C4-2B (cell line): Measurements from ENCODE around the gene REXO1.

ENCODE experiments used
- H3K27ac ChIP-seq: fragments of 450-650 bp; 2 replicates; pipeline ENCODE4 v1.5.1; 2017
- ZFX ChIP-seq: fragments of 450-650 bp; IDR thresholded peaks from 2 replicates; pipeline ENCODE4 v1.6.1; 2017
- TF ChIP-seq, protein P1 (sequence below): fragments of 450-650 bp; conservative IDR thresholded peaks from 2 replicates; pipeline ENCODE4 v1.5.1; 2017; ENCODE audit warnings: mild to moderate bottlenecking

The REXO1 gene

DNA sequence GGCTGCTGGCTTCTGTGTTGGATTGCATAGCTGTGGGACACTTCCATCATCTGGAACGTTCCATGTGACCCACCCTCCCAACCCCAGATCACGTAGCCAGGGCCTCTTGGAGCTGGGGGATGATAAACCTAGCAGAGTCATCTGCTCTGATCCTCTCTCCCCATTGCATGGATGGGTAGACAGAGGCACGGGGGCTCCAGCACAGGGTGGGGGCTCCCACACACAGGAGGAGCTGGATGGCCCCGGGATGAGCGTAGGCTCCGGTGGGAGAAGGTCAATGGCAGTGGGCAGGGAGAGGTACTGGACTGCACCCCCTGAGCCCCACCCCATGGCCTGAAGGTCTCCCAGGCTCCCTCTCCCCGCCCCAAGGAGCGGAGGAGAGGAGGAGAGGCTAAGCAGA is 61.6 kb downstream of the REXO1 start:
- H3K27ac ChIP-seq = no peak overlapping the region
- TF ChIP-seq, protein P1, sequence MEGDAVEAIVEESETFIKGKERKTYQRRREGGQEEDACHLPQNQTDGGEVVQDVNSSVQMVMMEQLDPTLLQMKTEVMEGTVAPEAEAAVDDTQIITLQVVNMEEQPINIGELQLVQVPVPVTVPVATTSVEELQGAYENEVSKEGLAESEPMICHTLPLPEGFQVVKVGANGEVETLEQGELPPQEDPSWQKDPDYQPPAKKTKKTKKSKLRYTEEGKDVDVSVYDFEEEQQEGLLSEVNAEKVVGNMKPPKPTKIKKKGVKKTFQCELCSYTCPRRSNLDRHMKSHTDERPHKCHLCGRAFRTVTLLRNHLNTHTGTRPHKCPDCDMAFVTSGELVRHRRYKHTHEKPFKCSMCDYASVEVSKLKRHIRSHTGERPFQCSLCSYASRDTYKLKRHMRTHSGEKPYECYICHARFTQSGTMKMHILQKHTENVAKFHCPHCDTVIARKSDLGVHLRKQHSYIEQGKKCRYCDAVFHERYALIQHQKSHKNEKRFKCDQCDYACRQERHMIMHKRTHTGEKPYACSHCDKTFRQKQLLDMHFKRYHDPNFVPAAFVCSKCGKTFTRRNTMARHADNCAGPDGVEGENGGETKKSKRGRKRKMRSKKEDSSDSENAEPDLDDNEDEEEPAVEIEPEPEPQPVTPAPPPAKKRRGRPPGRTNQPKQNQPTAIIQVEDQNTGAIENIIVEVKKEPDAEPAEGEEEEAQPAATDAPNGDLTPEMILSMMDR = no peak
- no peak for TF ChIP-seq ZFX

DNA sequence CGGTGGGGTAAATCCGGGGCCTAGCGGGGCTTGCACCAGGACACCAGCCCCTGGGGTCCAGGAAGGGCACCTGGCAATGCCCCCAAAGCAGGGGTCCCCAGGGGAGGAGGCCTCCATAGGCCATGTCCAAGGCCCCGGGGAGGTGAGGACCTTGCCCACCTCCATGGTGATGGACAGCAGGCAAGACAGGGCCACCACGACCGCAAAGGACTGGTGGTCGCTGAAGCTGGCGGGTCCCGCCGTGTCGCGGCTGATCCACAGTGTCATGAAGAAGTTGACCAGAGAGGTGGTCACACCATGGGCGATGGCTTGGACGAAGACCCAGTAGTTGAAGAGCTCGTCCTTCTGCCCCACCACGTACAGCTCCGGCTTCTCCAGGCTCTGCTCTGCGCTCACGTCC is 63.0 kb downstream of the REXO1 start:
- TF ChIP-seq ZFX = no peak
- TF ChIP-seq, protein P1 = no peak
- H3K27ac ChIP-seq = no peak overlapping the region

DNA sequence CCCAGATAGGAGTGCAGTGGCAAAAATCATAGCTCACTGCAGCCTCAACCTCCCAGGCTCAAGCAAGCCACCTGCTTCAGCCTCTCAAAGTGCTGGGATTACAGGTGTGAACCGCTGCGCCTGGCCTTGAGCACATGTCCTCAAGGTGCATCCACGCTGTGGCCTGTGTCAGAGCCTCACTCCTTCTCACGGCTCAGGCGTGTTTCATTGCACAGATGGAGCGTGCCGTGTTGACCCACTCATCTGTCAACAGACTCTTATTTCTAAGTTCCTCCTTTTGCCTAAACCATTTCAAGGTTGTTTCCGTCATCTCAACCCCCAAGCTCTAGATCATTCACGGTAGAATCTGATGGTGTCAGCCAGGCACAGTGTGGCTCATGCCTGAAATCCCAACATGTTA is 64.4 kb downstream of the REXO1 start:
- H3K27ac ChIP-seq = no peak overlapping the region
- TF ChIP-seq ZFX = no peak

DNA sequence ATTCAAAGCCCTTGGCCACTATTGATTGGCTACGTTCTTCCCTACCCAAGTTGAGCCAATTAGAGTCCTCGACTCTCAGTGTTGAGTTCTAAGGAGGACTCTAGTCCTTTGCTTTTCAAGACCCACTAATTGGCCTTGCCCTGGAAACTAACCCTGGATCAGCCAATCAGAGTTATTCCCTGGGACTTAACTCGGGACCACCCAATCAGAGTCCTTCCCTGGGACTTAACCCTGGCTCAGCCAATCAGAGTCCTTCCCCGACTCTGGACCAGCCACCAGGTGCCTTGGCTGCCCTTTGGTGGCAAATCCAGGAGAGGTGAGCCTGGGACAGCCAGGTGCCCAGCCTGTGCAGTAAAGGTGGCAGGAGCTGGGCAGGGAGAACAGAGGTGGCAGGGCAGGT is 64.9 kb downstream of the REXO1 start:
- no peak for TF ChIP-seq ZFX
- TF ChIP-seq, protein P1 = no peak
- no peak overlapping the region for H3K27ac ChIP-seq

DNA sequence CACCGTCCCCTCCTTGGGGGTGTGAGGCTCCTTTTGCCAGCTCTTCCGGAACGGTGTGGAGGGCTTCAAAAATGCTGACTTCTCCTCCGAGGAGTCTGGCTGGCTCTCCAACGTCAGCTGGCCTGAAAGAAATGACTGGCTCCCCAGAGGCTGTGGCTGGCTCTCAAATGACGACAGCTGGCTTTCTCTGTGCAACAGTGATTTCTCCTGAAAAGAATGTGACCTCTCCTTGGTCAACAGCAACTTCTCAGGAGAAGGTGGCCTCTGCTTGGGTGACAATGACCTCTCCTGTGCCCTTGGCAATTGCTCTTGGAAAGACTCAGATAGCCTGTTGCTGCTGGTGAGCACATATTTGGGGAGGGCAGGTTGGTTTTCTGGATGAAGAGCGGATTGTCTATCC is 65.8 kb downstream of the REXO1 start:
- TF ChIP-seq, protein P1 = no peak
- TF ChIP-seq ZFX = no peak
- no peak overlapping the region for H3K27ac ChIP-seq

DNA sequence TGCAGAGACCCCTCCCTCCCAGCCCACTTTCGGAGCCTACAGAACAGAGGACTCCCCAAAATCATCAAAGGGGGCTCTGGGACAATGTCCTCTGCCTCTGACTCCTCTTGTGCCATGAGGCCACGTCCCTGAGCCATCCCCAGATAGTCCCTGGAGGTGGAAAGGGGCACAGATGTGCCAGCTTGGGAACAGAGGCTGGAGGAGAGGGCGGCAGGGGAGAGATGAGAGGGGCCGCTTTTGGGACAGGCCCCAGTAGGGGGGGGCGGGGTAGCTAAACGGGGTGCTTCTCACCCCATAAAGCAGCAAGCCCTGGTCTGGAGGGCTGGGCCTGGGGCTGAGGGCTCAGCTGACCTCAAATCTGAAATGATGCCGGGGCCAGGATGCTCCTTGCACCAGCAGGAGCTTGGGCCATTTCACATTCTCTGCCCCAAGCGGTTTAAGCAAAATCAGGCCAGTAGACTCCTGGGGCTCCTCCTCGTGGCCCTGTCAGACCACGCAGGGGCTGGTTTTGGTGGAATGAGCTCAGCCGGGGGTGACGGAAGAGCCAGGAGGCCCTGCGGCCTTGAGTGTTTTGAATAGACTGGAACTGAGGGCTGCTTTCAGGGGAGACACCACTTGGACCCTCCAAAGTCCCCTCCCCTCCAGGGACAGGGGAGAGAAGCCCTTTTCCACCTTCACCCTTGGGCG is 67.9 kb downstream of the REXO1 start:
- no peak overlapping the region for H3K27ac ChIP-seq
- TF ChIP-seq, protein P1 = no peak
- no peak for TF ChIP-seq ZFX

DNA sequence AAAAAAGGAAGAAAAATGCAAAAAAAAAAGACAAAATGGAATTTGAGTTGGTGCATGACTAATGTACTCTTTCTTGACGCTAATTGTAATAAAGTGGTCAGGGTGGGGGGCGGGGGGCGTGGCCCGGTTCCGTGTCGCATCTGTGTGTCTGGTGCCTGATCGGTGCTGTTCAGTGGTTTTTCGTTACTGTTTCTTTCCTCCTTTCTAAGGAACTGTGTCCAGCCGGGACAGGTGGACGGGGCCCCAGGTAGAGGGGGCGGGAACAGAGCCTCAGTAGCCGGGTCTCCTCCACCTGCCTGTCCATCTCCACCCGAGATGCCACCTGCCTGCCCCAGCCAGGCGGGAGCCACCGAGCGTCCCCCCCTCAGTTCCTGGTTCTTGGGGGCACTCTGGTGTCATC is 68.7 kb downstream of the REXO1 start:
- no peak overlapping the region for H3K27ac ChIP-seq
- TF ChIP-seq, protein P1 = no peak
- no peak for TF ChIP-seq ZFX

DNA sequence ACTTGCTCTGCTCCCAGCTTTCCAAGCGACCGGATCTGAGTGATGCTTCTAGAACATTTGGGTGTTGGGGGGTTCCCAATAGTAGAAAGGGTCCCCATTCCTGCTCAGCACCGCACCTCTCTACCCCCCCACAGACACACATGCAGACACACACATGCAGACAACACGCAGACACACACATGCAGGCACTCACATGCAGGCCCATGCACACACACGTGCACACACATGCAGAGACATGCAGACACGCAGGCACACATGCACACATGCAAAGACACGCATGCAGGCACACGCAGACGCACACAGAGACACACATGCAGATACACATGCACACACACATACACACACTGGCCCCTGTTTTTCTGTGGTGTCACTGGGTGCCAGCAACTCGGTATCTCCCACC is 71.1 kb downstream of the REXO1 start:
- TF ChIP-seq, protein P1 = no peak
- TF ChIP-seq ZFX = no peak
- H3K27ac ChIP-seq = no peak overlapping the region
